Measurements from ENCODE around the gene SLC1A2. TPM values are rescaled to one million over a fixed set of nuclear protein-coding genes. Genes with fewer than 3 reads are reported as not detected.

The SLC1A2 gene
- total RNA-seq, 1 experiment from 2014 or later, result not detected

DNA sequence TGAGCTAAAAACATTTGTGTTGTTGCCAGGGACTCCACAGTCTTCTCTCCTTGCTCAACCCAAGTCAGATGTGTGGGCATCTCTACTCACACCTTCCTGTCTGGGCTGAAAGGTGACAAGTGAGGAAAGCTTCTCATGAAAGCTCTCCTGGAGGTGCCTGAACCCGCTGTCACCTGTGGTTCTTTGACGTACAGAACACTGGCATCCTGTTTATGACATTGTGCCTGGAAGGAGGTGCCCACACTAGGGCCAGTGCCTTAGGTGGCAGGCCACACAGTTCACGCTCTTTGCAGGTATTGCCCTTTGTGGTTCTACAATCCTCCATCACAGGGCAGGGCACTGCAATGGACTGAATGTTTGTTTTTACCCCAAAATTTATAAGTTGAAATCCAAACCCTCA lies 171.9 kb downstream of the SLC1A2 start:
- no TSS peak for BruUV-seq (replicated peaks)
- Mint-ChIP-seq H3K27me3 (ENCODE audit: insufficient read depth, unreplicated experiment) (no peaks in the 10 kb centered on the region), H3K27ac (ENCODE audit: low read depth, unreplicated experiment) (no peak overlapping the region), H3K4me1 (ENCODE audit: insufficient read depth, unreplicated experiment) (peaks cover 5% of the 10 kb centered on the region), H3K9me3 (ENCODE audit: unreplicated experiment) (no peaks in the 10 kb centered on the region), H3K4me3 (ENCODE audit: unreplicated experiment) (no peak overlapping the region), H3K36me3 (ENCODE audit: insufficient read depth, unreplicated experiment) (no peaks in the 10 kb centered on the region)
- POLR2A ChIA-PET, result interaction anchor here (0.7 kb wide), 1 partner anchor 65 kb away, joined by 3 read pairs; no protein-coding TSS in a partner anchor
- intact Hi-C loops (cut with micrococcal nuclease), result no loop called here
- CTCF ChIA-PET, result interaction anchor here (0.5 to 0.6 kb wide), 2 partner anchors 40 to 248 kb away, joined by 3 to 5 read pairs; no protein-coding TSS in a partner anchor
- TF ChIP-seq, protein P1, sequence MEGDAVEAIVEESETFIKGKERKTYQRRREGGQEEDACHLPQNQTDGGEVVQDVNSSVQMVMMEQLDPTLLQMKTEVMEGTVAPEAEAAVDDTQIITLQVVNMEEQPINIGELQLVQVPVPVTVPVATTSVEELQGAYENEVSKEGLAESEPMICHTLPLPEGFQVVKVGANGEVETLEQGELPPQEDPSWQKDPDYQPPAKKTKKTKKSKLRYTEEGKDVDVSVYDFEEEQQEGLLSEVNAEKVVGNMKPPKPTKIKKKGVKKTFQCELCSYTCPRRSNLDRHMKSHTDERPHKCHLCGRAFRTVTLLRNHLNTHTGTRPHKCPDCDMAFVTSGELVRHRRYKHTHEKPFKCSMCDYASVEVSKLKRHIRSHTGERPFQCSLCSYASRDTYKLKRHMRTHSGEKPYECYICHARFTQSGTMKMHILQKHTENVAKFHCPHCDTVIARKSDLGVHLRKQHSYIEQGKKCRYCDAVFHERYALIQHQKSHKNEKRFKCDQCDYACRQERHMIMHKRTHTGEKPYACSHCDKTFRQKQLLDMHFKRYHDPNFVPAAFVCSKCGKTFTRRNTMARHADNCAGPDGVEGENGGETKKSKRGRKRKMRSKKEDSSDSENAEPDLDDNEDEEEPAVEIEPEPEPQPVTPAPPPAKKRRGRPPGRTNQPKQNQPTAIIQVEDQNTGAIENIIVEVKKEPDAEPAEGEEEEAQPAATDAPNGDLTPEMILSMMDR (IDR thresholded peaks at IDR 0.05; ENCODE audit: unreplicated experiment), result no peak
- no peak for DNase-seq (ENCODE audit: unreplicated experiment)

DNA sequence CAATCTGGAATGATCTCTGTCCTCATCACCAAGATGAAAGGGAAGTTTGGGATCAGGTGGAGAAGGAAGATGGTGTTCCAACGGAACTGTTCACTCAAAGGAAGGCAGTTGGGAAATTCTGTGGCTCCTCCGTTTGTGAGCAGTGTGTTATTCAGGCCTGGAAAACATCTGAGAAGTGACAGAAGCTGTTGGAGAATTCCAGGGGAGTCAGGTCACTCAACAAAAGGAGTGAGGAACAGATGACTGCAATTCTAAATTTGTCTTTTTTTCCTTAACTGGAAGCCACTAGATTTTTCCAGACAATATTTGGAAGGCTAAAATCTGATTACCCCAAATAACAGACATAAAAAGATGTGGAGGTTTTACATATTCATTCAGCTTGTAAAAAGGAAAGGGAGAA lies 172.6 kb downstream of the SLC1A2 start:
- H3K4me3 Mint-ChIP-seq (ENCODE audit: unreplicated experiment), result no peak overlapping the region
- TF ChIP-seq, protein P1 (IDR thresholded peaks at IDR 0.05; ENCODE audit: unreplicated experiment), result no peak
- H3K27ac Mint-ChIP-seq (ENCODE audit: low read depth, unreplicated experiment), result no peak overlapping the region
- no peaks in the 10 kb centered on the region for H3K36me3 Mint-ChIP-seq (ENCODE audit: insufficient read depth, unreplicated experiment)
- intact Hi-C loops (cut with micrococcal nuclease), result no loop called here
- no peaks in the 10 kb centered on the region for H3K27me3 Mint-ChIP-seq (ENCODE audit: insufficient read depth, unreplicated experiment)
- no peaks in the 10 kb centered on the region for H3K9me3 Mint-ChIP-seq (ENCODE audit: unreplicated experiment)
- CTCF ChIA-PET, result interaction anchor here (0.5 to 1.7 kb wide), 3 partner anchors 41 to 321 kb away, joined by 3 to 5 read pairs (median 3); no protein-coding TSS in a partner anchor
- no TSS peak for BruUV-seq (replicated peaks)
- no peak for DNase-seq (ENCODE audit: unreplicated experiment)
- POLR2A ChIA-PET, result interaction anchor here (0.7 to 0.9 kb wide), 2 partner anchors 15 to 64 kb away, joined by 3 to 4 read pairs; no protein-coding TSS in a partner anchor
- peaks cover 5% of the 10 kb centered on the region for H3K4me1 Mint-ChIP-seq (ENCODE audit: insufficient read depth, unreplicated experiment)

DNA sequence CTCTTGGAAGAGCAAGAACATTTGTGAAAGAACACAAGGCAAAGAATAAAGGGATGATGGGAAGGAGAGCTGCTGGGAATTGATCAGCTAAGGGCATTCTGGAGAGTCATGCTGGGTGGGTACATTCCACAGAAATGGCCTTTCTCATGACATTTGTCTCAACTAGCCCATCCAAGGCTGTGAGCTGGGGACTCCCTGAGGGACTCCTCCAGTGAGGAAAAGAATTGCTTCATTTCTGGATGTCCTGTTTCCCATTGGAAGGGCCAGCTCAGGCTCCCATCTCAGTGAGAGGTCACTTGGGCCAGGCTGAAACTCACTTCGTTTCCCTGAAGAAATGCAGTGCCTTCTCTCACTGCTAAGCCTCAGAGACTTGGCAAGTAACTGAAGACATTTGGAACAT lies 173.6 kb downstream of the SLC1A2 start:
- TF ChIP-seq, protein P1 (IDR thresholded peaks at IDR 0.05; ENCODE audit: unreplicated experiment), result no peak
- intact Hi-C loops (cut with micrococcal nuclease), result no loop called here
- CTCF ChIA-PET, result interaction anchor here (0.6 to 1.7 kb wide), 5 partner anchors 10 to 1471 kb away, joined by 3 to 5 read pairs (median 3); no protein-coding TSS in a partner anchor
- no TSS peak for BruUV-seq (replicated peaks)
- H3K4me3 Mint-ChIP-seq (ENCODE audit: unreplicated experiment), result no peak overlapping the region
- H3K9me3 Mint-ChIP-seq (ENCODE audit: unreplicated experiment), result no peaks in the 10 kb centered on the region
- DNase-seq (ENCODE audit: unreplicated experiment), result no peak
- peaks cover 5% of the 10 kb centered on the region for H3K4me1 Mint-ChIP-seq (ENCODE audit: insufficient read depth, unreplicated experiment)
- no peak overlapping the region for H3K27ac Mint-ChIP-seq (ENCODE audit: low read depth, unreplicated experiment)
- POLR2A ChIA-PET, result interaction anchor here (0.6 to 0.9 kb wide), 2 partner anchors 14 to 268 kb away, joined by 3 to 4 read pairs; no protein-coding TSS in a partner anchor
- no peaks in the 10 kb centered on the region for H3K36me3 Mint-ChIP-seq (ENCODE audit: insufficient read depth, unreplicated experiment)
- no peaks in the 10 kb centered on the region for H3K27me3 Mint-ChIP-seq (ENCODE audit: insufficient read depth, unreplicated experiment)

DNA sequence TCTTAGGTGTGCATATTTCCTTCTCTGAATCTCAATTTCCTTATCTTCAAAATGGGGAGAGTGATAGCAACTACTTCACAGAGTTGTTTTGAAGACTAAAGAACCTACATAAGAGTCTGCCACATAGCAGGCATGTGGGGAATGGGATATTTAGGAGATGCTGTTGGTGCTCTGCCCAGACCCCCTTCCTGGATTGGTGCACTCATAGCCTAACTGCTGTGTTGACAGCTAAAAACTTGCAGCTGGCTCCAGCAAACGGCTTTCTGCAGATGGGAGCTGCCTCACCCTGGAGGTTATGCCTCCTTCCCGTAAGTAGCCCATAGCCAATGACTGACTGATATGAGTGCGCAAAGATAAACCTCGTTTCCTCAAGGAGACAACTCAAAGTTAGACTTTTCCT lies 174.3 kb downstream of the SLC1A2 start:
- CTCF ChIA-PET, result interaction anchor here (0.6 to 1.7 kb wide), 5 partner anchors 9 to 1470 kb away, joined by 3 to 5 read pairs (median 3); no protein-coding TSS in a partner anchor
- Mint-ChIP-seq H3K4me1 (ENCODE audit: insufficient read depth, unreplicated experiment) (peaks cover 5% of the 10 kb centered on the region), H3K27me3 (ENCODE audit: insufficient read depth, unreplicated experiment) (no peaks in the 10 kb centered on the region), H3K36me3 (ENCODE audit: insufficient read depth, unreplicated experiment) (no peaks in the 10 kb centered on the region), H3K4me3 (ENCODE audit: unreplicated experiment) (no peak overlapping the region), H3K27ac (ENCODE audit: low read depth, unreplicated experiment) (no peak overlapping the region), H3K9me3 (ENCODE audit: unreplicated experiment) (no peaks in the 10 kb centered on the region)
- no peak for DNase-seq (ENCODE audit: unreplicated experiment)
- POLR2A ChIA-PET, result interaction anchor here (0.6 to 1.4 kb wide), 3 partner anchors 31 to 267 kb away, joined by 3 to 4 read pairs (median 4); no protein-coding TSS in a partner anchor
- intact Hi-C loops (cut with micrococcal nuclease), result no loop called here
- TF ChIP-seq, protein P1 (IDR thresholded peaks at IDR 0.05; ENCODE audit: unreplicated experiment), result no peak
- no TSS peak for BruUV-seq (replicated peaks)
